CMK (cell line): Measurements from ENCODE around the gene COL4A6.

Source experiments
- DNase-seq: peaks from one replicate; pipeline ENCODE4 v3.0.0-alpha.2; 2010; ENCODE audit warnings: low read depth

Gene COL4A6

DNA sequence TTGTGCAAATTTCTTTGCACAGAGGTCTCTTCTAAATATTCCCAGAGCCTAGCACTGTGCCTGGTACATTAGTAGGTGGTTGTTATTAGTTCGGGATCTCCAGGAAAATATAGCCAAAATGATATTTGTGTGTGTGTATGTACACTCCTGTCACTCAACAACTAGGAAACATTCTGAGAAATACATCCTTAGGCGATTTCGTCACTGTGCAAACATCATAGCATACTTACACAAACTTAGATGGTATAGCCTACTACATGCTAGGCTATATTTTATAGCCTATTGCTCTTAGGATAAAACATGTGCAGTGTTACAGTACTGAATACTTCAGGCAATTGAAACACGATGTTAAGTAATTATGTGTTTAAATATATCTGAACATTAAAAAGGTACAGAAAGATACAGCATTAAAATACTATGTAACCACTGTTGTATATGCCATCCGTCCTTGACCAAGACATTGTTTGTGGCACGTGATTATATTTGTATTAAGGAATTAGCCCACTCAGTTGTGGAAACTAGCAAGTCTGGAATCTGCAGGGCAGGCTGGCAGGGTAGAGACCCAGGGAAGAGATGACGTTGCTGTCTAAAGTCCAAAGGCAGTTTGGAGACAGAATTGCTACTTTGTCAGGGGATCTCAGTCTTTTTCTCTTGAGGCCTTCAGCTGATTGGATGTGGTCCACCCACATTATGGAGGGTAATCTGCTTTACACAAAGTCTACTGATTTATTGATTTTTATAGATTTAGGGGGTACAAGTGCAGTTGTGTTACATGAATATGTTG lies 106.9 kb downstream of the COL4A6 start:
- DNase-seq: no peak

DNA sequence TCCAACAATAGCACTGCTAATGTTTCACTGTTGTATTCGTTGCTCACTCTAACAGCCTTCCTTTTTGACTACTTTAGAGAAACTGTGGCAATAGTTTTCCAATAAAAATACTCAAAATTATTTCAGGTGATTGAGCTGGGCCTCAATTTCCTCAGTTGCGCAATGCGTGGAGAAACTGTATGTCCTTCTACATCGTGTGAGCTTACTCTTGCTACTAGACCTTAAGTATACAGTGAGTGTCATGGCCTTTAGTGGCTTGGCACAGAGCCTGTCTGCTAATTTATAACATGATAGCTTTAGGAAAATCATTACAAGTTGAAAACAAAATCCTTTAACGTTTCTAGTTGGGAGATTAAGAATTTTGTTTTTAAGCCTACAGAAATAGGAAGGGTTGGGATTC lies 114.5 kb downstream of the COL4A6 start:
- no peak for DNase-seq

DNA sequence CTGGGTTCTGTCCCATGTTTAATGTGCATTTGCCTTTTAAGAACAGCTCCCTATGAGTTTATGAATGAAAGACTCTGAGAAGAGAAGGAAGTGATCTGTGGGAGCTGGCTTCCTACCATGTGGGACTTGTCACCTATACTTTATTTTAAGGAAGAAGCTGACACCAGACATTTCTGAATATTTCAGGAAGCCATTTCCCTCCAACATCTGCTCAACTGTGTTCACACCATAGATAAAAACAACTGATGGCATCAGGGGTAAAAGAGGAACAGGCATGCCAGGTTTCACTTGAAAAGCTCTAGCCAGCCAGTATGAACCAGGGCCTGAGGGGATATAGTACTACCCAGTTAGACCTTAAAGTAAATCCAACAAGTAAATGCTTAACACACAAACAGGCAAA lies 116.0 kb downstream of the COL4A6 start:
- DNase-seq: no peak

DNA sequence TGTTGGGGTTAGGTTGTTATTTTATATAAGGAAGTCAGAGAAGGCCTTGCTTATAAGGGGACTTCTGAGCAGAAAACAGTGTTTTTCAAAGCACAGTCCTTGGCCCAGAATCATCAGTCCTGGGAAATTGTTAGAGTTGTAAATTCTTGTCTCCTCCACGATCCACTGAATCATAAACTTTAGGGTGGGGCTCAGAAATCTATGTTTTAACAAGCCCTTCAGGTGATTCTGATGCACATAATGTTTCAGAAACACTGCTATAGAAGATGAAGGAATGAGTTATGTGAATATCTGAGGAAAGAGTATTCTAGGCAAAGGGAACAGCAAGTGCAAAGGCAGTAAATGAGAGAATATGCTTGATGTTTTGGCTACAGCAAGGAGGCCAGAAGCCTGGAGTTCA lies 121.8 kb downstream of the COL4A6 start:
- DNase-seq: no peak

DNA sequence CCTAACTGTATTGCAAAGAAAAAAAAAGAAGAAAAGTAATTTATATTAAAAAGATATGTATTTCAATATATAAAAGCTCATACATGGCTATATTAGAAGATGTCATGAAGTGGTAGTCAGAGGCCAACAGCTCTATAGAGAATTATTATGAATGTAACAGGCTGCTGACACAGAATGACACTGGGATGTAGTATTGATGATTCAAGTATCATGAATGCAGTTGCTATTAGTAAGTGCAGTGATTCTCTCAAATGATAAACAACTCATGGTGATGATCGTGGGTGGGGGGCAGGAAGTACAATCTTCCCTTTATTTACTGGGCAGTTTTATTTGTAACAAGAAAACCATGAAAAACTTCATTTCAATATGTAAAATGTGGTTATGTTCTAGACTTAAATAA lies 124.6 kb downstream of the COL4A6 start:
- DNase-seq: no peak

DNA sequence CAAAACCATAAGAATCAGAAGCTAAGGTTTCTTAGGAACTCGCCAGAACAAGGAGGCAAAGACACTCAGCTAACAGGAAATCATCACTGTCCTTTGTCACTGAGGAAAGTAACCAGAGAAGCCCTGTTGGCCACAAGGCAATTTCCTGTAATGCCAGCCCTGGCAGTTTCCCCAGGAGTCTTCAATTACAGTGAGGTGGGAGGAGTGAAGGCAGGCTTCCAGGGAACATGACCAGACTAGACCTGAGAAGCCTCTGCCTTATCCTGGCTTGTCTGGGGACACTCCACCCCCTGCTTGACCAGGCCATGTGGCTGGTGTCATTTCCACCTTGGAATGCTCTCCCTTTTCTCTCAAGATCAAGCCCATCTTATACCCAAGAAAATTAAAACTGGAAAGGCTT lies 125.3 kb downstream of the COL4A6 start:
- no peak for DNase-seq

DNA sequence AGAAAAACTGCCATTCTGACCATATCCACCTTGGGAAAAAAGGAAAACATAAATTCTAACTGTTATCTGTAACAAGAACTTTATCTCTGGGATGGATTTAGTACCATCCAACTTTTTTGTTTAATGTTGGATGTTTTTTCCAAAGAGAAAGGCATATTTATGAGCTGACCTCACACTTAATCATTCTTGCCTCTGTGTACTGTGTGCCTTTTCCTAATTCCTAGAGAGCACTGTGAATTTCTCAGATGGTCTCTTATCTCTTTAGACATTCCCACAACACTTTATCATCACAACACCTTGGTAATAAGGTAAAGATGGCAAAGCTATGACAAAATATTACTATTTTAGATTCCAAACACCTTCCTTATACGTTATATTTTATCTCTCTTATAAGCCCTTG lies 126.2 kb downstream of the COL4A6 start:
- DNase-seq: no peak

DNA sequence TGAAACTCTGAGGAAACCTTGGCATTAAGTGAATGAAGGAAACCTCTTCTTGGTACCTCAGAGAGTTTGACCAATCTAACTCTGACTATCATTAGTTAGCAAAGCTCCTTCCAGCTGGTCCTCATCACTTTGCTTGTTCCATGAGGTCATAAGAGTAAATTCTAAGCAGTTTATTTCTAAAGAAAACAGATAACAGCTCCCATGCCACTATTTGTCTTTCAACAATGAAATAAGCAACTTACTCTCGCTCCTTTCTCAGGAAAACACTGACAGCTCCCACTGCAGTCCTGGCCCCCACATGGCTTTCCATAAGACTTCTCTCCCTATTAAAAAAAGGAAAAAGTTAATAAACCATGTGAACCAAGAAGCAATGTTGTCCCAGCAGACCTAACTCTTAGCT lies 127.7 kb downstream of the COL4A6 start:
- no peak for DNase-seq

DNA sequence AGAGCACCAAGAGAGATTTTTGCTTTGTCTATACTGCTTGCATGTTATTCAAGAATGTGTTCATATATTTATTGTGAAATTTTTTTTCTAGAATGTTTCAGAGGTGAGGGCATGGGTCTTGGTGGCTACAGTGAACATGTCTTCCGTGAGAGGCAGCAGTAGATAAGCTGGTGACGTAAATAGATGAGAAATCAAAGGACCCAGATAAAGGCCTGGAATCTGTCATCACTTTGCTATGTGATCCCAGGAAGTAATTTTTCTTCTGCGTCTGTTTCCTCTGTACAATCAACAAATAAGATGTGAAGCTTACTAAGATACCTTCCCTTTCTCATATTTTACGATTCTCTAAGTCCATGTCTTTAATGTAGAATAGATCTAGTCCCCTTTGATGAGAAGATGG lies 129.1 kb downstream of the COL4A6 start:
- no peak for DNase-seq

DNA sequence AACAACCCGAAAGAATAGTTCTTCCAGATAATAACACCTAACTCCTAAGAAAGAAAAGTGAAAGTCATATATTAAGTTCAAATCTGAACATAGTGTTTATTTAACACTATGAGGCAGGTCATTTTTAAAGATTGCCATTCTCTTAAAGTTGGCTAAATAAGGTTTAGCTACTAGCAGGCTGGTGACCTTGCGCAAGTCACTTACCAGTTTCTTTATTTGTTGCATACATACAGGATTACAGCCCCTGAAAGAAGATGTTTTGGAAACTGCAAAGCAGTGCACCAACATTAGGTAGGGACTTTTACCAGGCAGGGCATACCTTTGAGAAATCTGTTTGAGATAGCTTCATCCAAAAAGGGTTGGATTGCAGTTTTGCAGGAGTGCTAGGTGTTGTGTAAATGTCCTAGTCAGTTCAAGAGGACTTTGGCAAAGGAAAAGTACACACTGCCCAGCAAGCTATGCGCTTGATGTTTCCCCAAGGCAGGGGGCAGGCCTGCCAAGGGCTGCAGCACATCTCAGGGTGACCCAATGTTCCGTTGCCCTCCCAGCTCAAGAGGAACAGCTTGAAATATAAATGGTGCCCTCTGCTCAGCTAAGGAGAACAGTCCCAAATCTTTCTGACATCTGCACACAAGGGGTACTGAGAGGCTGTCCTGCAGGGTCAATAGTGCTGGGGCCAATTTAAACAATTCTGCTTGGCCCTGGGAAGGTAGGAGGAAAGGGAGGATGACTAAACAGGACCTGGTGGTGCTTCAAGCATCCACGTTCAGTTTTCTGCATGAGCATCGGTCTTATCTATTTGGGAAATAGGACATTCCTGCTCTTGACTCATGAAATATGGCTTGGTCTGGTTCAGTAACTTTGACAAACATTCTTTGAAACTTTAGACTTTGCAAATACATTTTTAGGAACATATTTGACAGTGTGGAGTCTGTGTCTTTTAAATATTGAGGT lies 130.8 kb downstream of the COL4A6 start:
- no peak for DNase-seq

DNA sequence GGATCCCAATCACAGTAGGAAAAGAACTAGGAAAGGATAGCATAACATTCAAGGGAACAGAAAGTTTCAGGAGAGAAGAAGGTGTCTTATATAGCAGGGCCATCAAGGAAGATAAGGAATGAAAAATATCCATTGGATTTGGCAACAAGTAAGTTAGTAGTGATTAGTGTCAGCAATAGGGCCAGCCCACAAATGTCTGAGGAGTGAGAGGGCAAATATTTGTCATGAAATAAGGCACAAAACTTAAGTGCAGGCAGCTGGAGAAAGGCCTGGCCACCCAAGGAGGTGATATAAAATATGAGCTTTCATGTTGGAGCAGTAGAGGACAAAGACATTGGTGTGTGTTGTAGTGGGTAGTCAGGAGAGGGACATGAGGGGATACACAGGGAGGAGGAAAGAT lies 132.1 kb downstream of the COL4A6 start:
- DNase-seq: no peak

DNA sequence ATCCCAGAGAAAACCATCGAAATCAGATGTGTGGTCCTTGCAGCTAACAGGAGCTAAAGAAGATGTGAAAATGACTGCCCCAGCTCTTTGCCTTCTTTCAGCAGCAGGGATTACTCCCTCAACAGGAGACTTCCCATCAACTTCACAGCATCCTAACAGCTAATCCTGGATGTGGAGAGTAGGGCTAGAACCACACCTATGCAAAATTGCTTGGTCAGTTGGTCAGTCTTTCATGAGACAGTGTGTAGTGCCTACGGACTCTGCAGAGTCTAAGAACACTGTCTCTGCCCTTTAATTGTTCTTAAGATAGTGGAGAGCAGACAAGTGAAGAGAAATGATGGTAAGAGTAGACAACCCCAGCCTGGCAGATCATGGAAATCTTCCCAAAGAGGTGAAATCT lies 133.5 kb downstream of the COL4A6 start:
- no peak for DNase-seq

DNA sequence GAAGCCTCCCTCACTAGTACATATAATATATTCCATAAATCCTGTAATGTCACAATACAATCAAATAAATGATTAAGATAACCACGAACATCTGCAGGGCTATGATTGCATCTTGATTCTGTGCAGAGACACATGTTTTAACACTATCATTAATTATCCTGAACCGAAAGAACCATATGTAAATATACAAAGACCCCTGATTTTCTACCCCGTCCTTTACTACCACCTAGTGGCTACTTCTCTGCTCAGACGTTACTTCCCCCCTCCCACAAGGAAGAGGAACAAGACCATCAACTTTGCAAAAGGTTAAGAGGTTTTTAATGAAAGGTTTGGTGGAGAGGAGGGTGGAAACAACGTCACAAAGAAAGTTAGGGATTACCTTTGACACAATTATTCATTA lies 134.0 kb downstream of the COL4A6 start:
- DNase-seq: no peak

DNA sequence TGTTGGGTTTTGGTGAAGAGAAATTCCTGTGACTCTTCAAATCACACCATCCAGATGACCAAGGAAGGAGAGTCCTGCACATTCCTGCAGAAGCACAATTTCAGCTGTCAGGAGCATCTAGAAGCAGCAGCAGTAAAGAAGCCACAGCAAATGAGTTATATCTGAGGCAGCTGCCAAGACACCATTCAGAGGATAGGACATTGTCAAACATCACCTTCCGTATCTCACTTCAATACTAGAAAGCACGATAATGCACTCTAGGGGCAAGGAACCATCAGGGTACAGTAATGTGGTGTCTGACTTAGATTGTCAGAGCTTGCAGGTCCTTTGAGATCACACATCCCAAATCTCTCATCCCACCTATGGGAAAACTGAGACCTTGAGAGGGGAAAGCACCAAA lies 134.5 kb downstream of the COL4A6 start:
- no peak for DNase-seq

DNA sequence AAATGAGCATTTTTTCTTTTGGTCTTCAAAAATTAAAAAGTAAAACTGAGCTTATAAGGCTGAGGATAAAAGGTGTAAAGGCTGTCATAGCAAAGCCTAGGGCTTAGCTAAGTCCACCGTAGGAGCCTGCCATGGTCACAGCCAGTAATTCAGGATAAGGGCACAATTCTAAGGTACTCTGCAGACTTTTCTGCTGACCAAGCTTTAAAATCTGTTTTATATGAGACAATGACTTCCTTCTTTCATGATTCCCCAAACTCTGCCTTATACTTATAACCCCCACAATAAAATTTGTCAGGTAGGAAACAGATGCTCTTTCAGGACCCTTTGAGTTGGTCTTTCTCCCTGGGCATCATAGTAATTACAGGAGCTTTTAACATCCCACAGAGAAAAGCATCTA lies 138.5 kb downstream of the COL4A6 start:
- no peak for DNase-seq

DNA sequence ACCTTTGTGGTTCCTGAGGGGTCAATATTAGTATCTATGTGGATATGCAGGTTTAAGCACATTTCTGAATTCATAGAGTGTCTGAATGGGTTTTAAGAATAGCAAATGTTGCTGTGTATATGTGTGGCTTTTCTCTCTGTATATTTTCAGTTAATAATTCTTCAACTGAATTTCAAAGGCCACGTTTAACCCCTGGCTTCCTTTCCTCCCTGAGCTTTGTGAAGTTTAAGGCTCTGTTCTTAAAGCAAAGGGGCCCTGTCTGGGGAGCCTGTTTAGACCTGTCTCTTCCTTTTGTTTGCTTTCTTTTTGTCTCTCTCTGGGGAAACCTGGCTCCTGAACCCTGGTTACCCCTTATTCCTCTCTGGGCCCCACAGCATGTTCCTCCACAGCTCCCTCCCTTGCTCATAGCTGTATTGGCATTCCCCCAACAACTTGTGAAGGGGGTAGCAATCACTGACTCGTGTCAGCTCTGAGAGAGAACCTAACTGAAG lies 139.1 kb downstream of the COL4A6 start:
- no peak for DNase-seq

DNA sequence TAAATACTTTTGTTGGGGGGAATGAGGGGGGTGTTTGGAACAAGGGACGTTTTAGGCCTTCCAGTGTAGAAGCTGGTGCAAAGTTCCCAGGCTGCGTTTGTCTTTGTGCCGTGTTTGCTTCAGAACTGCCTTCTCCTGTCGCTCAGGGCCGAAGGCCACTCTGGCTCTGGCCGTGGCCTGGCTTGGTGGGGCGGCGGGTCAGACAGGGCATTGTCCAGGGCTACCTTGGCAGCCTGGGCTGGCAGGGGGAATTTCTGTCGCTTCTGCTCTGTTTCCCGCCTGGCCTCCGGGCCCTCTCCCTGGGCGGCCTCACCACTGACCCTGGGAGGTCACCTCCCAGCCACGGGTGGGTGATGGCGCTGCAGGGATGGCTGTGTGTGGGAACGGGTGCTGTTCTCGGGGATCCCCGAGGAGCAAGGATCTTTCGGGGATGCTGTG lies 140.0 kb downstream of the COL4A6 start:
- DNase-seq: no peak

DNA sequence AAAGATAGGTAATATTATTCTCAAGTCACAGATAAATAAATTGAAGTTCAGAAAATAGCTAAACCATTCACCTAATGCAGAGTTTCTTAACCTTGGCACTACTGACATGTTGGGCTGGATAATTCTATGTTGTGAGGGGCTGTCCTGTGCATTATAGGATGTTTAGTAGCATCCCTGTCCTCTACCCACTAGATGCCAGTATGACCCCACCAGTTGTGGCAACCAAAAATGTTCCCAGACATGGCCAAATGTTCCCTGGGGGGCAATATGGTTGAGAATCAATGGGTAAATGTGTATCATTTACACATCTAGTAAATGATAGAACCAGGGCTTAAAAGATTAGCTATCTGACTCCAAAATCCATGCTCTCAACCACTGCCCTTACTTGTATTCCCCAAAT lies 140.9 kb downstream of the COL4A6 start:
- DNase-seq: no peak

DNA sequence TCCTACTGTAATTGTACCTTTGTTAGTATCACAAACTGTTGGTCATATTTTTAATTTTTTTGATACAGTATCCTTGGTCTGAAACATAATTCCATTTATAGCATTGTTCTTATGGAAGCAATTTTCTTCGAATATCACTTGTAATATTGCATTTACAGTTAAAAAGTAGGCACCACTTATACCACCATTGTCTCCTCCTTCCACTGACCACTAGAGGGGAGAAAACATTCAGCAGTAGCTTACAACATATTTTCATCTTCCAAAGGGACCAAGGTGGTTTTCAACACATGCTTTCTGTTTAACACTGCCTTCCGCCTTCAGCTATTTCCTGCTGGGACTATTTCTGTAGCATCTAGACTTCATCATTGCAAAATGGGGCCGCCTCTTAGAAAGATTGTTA lies 146.2 kb downstream of the COL4A6 start:
- no peak for DNase-seq

DNA sequence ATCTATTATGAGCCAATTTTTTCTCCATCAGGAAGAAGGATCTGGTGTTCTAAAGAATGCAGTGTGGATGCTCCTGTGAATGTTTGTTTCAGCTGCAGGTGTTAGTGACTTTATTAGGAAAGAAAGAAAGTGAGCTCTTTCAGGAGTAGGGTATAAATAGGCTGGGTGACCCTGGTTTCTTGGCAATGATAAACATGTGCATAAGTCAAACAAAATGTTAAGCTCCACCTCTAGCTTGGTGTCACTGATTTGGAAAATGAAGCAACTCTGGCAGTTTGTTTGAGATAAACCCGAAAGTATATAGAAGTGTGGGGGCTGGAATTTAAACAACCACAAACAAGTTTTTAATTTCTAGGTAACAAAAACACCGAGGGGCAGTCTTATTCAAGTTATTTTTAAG lies 152.3 kb downstream of the COL4A6 start:
- no peak for DNase-seq

DNA sequence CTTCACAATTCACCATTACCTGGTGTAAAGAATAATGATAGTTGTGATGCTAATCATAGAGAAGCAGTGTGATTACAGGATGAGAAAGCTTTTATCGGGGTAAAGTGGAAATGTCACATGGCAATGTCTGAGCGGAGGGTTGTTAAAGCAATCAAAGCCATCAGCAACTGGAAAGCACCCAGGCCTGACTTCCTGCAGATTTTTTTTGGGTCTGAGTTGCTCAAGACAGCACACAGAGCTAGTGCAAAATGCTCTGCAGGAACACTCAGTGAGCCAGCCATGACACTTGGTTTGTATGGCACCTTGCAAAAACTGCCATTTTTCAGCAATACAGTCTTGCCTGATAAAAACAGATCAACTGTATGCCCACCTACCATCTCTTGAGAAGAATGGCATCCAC lies 152.9 kb downstream of the COL4A6 start:
- DNase-seq: no peak

DNA sequence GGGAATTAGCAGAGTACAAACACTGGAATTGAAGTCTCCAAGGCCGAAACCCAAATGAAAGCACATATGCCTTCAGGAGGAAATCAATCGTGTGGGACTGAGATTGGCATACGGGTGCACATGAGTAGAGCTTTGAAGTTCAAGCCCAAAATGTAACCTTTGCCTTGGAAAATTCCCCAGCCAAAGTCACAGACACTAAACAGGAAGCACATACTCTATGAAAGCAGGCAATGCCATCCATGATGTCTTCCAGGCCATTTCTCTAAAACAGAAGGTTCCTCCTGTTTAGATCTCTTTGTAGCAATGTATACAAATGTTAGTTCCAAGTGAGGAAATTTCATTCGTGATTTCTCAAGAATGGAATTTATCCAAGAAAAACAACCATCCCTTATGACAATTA lies 162.5 kb downstream of the COL4A6 start:
- DNase-seq: no peak

DNA sequence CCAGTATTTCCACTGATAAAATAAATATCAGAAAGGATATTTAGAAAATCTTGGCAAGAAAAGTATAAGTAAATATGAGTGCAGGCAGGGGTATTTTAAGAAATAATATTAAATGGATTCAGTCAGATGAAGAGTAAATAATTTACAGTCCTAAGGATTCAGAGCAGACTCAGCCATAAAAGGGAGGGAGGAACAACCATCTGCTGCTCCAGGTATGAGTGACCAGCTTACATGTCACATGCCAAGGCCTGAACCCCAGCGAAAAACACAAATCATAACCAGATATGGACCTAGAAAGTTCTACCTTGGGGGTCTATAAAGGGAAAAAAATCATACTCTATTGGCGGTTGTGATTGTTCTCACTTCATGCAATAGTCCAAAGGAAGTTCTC lies 166.8 kb downstream of the COL4A6 start:
- DNase-seq: no peak
